G401.6 (cell line): Measurements from ENCODE around the gene PCDHGA5.
"Not testable (repeated sequence)": the region's sequence is repeated elsewhere in the genome, so short reads cannot be mapped to it uniquely, and the experiment has no call there.

Source experiments
- FAIRE-seq: peaks from 2 replicates; lab custom pipeline; 2012; peaks lifted over from hg19 to GRCh38; lab: Jason Lieb, UNC

The PCDHGA5 gene

DNA sequence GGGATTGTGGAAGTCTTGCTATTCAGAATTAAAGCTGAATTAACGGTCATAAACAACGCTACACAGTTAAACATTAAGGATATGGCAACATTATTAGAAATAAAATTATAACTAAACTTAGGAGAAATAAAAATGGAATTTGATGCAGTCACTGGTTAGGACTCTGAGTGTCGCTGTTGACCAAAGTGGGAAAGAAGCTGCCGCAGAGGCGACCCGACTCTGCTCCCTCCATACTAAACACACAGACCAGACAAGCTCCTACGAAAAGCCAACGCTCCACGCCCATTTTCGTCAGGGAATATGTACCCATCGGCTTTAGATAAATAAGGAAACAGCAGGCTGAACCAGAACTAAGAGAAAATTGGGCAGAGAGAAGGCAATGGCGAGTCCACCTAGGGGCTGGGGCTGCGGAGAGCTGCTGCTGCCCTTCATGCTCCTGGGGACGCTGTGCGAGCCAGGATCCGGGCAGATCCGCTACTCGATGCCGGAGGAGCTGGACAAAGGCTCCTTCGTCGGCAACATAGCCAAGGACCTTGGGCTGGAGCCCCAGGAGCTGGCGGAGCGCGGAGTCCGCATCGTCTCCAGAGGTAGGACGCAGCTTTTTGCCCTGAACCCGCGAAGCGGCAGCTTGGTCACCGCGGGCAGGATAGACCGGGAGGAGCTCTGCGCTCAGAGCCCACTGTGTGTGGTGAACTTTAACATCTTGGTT lies at the start of gene PCDHGA5:
TSS of gene PCDHGA5 (plus strand) at position 211 of the 709 bp plus-strand sequence. CDS start at position 380, 169 bp downstream.
- FAIRE-seq: no peak

DNA sequence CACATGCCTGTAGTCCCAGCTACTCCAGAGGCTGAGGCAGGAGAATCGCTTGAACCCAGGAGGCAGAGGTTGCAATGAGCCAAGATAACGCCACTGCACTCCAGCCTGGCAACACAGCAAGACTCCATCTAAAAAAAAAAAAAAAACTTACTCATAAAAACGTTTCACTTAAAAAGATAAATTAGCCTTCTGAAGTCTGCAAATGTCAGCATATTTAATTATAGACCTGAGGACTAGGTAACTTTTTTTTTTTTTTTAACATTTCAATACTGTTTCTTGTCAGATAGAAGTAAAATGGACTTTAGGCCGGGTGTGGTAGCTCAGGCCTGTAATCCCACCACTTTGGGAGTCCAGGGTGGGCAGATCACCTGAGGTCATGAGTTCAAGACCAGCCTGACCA lies 47.0 kb upstream of the PCDHGA5 start:
- not testable (repeated sequence) for FAIRE-seq

DNA sequence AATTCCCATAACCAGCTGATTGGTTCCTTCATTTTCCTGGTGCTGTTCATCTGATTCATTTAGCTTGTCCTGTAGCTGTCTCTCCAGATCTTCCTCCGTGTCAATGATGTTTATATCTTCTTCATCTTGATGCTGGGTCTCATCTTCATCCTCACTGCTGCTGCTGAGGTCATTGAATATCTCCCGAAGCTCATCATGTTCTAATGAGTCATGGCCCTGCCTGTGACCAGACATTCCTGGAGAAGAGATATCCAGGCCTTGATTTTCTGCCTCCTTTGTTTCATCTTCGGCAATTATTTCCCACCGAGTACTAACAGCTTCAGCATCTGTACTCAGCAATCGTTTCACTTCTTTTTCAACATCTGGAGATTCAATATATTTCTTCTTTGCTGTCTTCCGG lies 44.8 kb upstream of the PCDHGA5 start:
- no peak for FAIRE-seq

DNA sequence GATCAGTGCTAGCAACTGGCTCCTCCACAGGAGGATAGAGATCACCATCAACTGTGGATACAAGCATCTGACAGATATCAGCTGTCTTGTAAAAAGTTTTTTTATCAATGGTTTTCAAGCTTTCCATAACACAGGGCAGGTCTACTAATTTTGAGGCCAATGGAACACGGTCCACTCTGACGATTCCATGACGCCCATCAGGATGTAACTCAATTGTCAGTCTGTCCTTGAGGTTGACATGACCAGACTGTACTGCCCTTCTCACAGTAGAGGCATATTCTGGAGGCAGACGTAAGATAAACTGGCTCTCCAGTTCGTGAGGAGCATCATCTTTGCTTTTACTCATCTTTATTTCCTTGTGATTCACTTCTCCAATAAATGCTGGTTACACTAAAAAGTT lies 44.3 kb upstream of the PCDHGA5 start:
- FAIRE-seq: no peak

DNA sequence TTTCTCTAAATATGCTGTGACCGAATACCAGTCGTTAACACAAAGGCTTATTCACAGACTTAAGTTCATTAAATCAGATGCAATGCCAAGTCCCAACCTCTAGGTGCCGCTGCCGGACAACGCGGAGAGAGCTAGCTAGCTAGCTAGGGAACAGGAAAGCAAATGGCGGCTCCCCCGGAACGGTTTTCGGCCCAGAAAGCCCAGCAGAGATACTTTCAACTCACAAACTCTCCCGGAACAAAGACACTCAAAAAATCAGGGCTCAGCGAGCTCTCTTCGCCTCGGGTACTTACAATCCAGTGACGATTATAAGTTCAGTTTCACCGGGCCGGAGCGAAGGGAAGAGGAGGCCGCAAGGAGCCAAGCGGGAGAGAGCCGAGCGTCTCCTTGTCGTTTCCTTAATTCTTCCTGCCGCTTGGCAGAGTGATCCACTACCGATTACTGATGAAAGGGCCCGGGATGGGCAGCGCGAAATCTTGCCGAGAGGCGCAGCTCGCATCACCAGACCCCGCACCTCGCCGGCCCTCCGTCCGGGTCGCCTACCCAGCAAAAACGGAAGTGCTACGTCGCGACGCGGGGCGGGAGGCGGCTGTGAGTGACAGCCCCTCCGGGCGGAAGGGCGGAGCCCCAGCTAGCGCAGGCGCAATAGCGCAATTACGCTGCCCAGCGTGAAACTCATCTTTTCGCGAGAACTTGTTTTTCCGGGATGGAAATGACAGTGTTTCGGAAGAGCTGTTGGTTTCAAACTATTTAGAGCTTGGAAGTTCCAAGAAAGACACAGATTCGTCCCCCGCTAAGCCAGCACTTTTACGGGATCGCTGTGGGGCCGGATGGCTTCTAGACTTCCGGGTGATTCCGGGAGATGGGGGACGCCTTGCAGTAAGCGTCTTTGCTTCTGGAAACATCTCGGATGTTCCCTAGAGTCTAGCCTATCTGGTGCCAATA lies 43.5 kb upstream of the PCDHGA5 start, which contains the start of gene TAF7:
TSS of gene TAF7 (minus strand) at position 560 of the 945 bp plus-strand sequence. CDS start 740 bp downstream, outside the sequence.
- FAIRE-seq: peak; percentile 83

DNA sequence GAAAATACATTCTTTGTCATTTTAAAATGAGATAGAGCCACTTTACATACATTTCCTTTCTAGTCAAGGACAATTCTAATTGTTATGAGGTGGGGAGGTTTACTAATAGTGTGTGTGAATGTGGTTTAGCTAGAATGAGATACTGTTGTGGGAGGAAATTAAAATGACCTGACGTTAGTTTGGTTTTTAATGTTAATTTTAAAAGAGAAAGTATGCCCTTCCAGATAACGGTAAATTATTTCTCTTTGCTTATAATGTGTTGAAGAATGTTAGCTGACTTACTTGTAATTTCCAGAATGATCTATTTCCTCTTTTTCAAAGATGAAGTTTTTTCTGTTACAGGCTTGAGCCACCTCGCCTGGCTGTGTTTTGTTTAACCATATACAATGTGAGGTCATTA lies 41.7 kb upstream of the PCDHGA5 start:
- no peak for FAIRE-seq

DNA sequence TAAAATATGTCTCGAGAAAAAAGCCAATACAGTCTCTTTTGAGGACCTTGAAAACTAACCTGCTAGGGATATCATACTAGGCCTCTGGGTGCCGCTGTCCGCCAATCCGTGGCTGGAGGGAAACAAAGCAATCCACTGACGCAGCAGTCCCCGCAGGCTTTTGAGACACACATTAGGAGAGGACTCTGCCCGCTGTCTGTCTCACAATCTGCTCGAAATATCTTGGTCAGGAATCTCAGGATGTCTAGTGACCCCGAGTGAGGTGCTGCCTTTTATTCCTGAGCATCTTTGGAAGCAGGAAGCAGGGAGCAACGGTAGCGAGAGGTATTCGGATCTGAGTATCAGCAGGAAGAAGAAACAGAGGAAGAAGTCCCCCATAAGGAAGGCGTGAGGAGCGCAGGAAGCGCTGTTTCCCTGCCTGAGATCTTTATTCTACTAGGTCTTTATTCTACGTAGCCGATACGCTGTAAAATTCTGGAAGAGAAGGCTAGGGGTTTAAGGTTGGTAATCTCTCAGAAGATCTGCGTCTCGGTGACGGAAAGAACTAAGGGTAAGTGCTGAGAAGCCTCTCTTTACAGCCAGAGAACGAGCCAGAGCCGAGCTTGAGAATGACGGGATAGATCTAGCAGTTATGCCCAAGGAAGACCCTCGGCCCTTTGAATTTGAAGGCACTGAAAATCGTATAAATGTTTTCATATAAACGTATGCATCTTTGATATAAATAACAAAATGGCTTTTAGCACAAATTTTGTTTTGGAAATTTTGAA lies 37.7 kb upstream of the PCDHGA5 start:
- FAIRE-seq: no peak

DNA sequence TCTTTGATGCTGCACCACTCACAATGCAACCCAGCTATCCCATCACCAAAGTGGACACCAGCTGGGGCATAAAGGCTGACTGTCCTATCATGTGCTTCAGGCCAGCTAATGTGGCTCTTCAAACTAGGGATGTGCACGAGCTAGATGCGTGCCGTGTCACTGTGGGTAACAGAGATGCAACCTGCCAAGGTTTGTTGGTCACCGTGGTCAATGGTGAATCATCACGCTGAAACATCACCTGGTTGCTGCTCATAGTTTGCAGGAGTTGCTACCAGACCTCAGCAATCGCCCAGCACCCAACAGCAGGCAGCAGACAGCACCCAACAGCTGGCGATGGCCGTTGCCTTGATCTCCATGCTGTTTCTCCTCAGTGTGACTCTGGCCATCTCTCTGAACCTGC lies 35.7 kb upstream of the PCDHGA5 start:
- no peak for FAIRE-seq

DNA sequence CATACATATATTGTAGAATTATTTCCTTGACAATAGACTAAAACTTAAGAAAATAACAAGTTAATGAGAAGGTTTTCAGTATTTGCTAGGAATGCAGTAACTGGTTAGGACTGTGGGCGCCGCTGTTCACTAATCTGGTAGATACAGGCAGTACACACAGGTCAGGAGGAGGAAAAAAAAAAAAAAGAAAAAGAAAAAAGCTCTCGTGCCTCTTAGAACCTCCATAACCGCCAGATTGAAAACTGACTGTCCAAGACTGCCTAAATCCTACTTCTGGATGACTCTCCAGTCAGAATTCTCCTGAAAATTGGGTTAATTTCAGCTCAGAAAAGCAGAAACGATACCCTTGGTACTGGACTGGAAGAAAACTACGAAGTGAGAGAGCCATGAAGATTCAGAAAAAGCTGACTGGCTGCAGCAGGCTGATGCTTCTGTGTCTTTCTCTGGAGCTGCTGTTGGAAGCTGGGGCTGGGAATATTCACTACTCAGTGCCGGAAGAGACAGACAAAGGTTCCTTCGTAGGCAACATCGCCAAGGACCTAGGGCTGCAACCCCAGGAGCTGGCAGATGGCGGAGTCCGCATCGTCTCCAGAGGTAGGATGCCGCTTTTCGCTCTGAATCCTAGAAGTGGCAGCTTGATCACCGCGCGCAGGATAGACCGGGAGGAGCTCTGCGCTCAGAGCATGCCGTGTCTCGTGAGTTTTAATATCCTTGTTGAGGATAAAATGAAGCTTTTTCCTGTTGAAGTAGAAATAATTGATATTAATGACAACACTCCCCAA lies 33.5 kb upstream of the PCDHGA5 start, which contains the start of gene PCDHGA1:
TSS of gene PCDHGA1 (plus strand) at position 216 of the 782 bp plus-strand sequence.
- no peak for FAIRE-seq

DNA sequence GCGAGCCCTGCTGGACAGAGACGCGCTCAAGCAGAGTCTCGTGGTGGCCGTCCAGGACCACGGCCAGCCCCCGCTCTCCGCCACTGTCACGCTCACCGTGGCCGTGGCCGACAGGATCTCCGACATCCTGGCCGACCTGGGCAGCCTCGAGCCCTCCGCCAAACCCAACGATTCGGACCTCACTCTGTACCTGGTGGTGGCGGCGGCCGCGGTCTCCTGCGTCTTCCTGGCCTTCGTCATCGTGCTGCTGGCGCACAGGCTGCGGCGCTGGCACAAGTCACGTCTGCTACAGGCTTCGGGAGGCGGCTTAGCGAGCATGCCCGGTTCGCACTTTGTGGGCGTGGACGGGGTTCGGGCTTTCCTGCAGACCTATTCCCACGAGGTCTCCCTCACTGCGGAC lies 31.4 kb upstream of the PCDHGA5 start:
- not testable (repeated sequence) for FAIRE-seq

DNA sequence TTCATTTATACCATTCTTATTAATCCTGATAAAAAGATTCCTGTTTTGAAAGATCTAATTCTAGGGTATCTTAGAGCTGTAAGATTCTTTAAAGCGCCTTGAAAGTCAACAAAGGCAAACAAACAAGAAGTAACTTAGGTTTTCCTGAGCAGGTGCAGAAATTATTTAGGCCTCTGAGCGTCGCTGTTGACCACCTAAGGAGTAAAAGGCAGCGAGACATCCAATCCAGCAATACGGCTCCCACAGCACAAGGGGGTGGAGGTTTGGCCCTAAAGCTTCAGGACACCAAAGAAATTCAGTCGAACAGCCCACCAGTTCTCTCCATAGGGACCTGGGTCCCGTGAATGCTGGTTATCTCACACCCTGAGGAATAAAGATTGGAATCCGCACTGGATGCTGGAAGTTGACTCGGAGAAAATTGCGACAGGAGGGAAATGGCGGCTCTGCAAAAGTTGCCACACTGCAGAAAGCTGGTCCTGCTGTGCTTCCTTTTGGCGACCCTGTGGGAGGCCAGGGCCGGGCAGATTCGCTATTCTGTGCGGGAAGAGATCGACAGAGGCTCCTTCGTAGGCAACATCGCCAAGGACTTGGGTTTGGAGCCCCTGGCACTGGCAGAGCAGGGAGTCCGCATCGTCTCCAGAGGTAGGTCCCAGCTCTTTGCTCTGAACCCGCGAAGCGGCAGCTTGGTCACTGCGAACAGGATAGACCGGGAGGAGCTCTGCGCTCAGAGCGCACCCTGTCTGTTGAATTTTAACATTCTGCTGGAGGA lies 25.2 kb upstream of the PCDHGA5 start, which contains the start of gene PCDHGA2:
TSS of gene PCDHGA2 (plus strand) at position 223 of the 769 bp plus-strand sequence.
- no peak for FAIRE-seq

DNA sequence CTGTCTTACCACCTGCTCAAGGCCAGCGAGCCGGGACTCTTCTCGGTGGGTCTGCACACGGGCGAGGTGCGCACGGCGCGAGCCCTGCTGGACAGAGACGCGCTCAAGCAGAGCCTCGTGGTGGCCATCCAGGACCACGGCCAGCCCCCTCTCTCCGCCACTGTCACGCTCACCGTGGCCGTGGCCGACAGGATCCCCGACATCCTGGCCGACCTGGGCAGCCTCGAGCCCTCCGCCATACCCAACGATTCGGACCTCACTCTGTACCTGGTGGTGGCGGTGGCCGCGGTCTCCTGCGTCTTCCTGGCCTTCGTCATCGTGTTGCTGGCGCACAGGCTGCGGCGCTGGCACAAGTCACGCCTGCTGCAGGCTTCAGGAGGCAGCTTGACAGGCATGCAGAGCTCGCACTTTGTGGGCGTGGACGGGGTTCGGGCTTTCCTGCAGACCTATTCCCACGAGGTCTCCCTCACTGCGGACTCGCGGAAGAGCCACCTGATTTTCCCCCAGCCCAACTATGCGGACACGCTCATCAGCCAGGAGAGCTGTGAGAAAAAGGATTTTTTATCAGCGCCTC lies 23.1 kb upstream of the PCDHGA5 start:
- not testable (repeated sequence) for FAIRE-seq

DNA sequence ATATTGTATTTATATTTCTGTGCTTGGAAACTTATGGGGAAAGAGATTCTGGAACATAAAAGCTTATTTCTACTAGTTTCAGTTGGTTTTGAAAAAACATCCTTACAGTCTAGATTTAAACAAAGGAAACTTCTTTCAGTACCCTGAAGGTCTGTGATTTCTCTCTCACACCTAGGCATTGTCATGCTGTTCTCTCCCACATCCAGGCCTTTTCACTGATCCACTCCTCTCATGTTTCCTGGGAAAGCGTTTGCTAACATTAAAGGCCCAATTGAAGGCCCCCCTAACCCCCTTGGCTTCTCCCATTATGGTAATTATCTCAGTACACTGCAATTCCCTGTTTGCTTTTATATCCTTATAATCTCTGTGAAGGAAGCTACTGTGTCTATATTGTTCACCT lies 21.2 kb upstream of the PCDHGA5 start:
- FAIRE-seq: no peak

DNA sequence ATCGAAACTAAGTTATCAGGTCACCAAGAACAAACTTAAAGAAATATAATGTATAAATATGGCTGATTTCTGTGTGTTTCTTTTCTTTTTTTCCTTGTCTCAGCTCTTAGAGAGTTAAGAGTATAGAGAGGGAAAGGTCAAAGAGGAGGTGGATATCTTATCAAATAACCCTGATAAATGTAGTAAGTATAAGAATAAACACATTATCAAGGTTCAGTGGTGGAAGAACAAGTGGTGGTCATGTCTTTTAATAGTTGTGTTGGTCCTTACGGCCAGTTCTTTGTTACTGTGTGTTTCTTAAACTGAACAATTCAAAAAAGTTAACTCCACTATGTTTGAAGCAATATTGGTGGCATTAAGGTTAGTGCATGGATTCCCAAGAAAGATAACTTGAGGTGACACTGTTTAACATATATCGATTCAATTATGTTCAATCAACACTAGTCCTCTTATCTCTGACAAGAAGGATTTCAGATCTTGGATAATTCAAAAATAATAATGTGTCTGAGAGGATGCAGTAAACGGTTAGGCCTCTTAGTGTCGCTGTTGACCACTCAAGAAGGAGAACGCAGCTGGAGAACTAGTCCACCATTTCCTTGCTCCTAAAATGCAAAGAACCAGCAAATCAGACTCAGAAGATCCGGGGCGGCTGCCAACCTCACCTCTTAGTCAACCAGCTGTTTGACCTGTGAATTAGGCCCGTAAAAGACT lies 20.6 kb upstream of the PCDHGA5 start, which contains the start of gene PCDHGA3:
TSS of gene PCDHGA3 (plus strand) at position 588 of the 711 bp plus-strand sequence. CDS start 205 bp downstream, outside the sequence.
- no peak for FAIRE-seq

DNA sequence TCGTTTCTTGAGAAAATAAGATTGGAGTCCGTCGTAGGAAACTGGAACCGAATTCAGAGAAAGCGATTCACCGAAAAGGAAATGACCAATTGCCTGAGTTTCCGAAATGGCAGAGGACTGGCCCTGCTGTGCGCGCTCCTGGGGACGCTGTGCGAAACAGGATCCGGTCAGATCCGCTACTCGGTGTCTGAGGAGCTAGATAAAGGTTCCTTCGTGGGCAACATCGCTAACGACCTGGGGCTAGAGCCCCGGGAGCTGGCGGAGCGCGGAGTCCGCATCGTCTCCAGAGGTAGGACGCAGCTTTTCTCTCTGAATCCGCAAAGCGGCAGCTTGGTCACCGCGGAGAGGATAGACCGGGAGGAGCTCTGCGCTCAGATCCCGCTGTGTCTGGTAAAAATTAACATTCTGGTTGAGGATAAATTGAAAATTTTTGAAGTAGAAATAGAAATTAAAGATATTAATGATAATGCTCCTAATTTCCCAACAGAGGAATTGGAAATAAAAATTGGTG lies 20.0 kb upstream of the PCDHGA5 start:
- no peak for FAIRE-seq

DNA sequence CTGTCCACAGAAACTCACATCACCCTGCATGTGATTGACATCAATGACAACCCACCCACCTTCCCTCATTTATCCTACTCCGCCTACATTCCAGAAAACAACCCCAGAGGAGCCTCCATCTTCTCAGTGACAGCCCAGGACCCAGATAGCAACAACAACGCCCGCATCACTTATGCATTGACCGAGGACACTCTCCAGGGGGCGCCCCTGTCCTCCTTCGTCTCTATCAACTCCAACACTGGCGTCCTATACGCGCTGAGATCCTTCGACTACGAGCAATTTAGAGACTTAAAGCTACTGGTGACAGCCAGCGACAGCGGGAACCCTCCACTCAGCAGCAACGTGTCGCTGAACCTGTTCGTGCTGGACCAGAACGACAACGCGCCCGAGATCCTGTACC lies 18.6 kb upstream of the PCDHGA5 start:
- no peak for FAIRE-seq

DNA sequence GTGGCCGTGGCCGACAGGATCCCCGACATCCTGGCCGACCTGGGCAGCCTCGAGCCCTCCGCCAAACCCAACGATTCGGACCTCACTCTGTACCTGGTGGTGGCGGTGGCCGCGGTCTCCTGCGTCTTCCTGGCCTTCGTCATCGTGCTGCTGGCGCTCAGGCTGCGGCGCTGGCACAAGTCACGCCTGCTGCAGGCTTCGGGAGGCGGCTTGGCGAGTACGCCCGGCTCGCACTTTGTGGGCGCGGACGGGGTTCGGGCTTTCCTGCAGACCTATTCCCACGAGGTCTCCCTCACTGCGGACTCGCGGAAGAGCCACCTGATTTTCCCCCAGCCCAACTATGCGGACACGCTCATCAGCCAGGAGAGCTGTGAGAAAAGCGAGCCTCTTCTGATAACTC lies 17.9 kb upstream of the PCDHGA5 start:
- FAIRE-seq: not testable (repeated sequence)

DNA sequence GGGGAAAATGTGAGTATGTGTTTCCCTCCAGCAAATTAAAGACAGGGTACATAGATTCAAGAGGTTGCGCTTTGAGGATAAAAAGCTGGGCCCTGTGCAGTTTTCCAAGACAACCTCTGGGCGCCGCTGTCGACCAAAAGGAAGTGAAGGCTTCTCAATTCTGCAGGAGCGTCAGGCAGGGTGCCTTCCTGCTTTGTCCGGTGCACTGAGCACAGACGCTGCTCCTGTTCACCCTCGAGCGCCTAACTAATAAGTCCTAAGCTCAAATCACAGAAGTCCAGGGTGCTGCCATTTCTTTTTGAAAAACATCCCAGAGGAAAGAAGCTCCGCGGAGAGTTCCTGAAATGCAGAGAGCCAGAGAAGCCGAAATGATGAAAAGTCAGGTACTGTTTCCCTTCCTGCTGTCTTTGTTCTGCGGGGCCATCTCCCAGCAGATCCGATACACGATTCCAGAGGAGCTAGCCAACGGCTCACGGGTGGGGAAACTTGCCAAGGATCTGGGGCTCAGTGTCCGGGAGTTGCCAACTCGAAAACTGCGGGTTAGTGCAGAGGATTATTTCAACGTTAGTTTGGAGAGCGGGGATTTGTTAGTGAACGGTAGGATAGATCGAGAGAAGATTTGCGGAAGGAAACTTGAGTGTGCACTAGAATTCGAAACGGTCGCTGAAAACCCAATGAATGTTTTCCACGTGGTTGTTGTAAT lies 13.9 kb upstream of the PCDHGA5 start, which contains the start of gene PCDHGB1:
TSS of gene PCDHGB1 (plus strand) at position 183 of the 703 bp plus-strand sequence. CDS start at position 345, 162 bp downstream.
- FAIRE-seq: no peak
